Gastrocnemius medialis (tissue), 4 donors: ENCODE results near the gene PCCB. TPM values are rescaled to one million over a fixed set of nuclear protein-coding genes. Genes with fewer than 3 reads are reported as not detected.

Experiments
- ATAC-seq, 2 donors: fragments of 150-250 bp; one replicate each; pipeline ENCODE4 v1.9.1; 2016
- DNase-seq, 2 donors: peaks; one replicate each; pipeline ENCODE4 v3.0.0-alpha.2; 2019
- H3K27ac ChIP-seq, 4 donors: fragments of 200-600 bp; sonication (generic); 1 replicate in 1 of 4; 2 replicates in 3 of 4; pipeline ENCODE4 v1.5.1; 2016 to 2018; ENCODE audit warnings: mild to moderate bottlenecking in 2 of 4, moderate library complexity in 1 of 4
- H3K27me3 ChIP-seq, 3 donors: fragments of 200-600 bp; sonication (generic) in 2 of 3; 1 replicate in 1 of 3; 2 replicates in 2 of 3; pipeline versions ENCODE4 v1.5.1 to v1.6.0; 2016 to 2019; ENCODE audit warnings: mild to moderate bottlenecking in 1 of 3, moderate library complexity in 1 of 3
- H3K36me3 ChIP-seq, 2 donors: fragments of 200-600 bp; sonication (generic) in 1 of 2; one replicate each; pipeline ENCODE4 v1.5.1; 2017 to 2018
- H3K4me1 ChIP-seq, 2 donors: fragments of 200-600 bp; sonication (generic) in 1 of 2; one replicate each; pipeline ENCODE4 v1.5.1; 2016 to 2017; ENCODE audit warnings: mild to moderate bottlenecking in 2 of 2
- H3K4me3 ChIP-seq, 4 donors: fragments of 200-600 bp; sonication (generic) in 3 of 4; 1 replicate in 1 of 4; 2 replicates in 3 of 4; pipeline ENCODE4 v1.5.1; 2016 to 2019; ENCODE audit warnings: mild to moderate bottlenecking in 2 of 4
- H3K9me3 ChIP-seq, 3 donors: fragments of 200-600 bp; sonication (generic) in 2 of 3; 1 replicate in 1 of 3; 2 replicates in 2 of 3; pipeline ENCODE4 v1.5.1; 2016 to 2019
- CTCF ChIP-seq, 5 experiments: fragments of 450-650 bp in 3 of 5; fragments of 200-600 bp in 2 of 5; sonication (generic) in 2 of 5; IDR thresholded peaks in 4 of 5; conservative IDR thresholded peaks in 1 of 5; 1 replicate in 4 of 5; 2 replicates in 1 of 5; pipeline ENCODE4 v1.5.1; 2016 to 2019; ENCODE audit warnings: antibody characterized with exemption in 5 of 5, mild to moderate bottlenecking in 3 of 5, moderate library complexity in 3 of 5
- POLR2A ChIP-seq, 2 donors: fragments of 450-650 bp; IDR thresholded peaks; one replicate each; pipeline ENCODE4 v1.6.1; 2017; ENCODE audit warnings: antibody characterized with exemption in 2 of 2, mild to moderate bottlenecking in 2 of 2, moderate library complexity in 2 of 2
- in situ Hi-C, 4 donors: fragments of 200-750 bp; cut with MboI; loops; one replicate each; pipeline versions ENCODE4 v1.15.0 to v1.8.0; 2017; ENCODE audit warnings: low sequenced_read_pairs in 4 of 4
- intact Hi-C: fragments of 100-400 bp; cut with DNase I; formaldehyde crosslinking; loops from one replicate; pipeline ENCODE4 v1.15.1; 2023; ENCODE audit warnings: low total_unique reads
- total RNA-seq, 4 donors: library from RNA; depleted of rRNA; stranded (reverse); fragments of >200 nt; gene quantifications; one replicate each; pipeline versions ENCODE4 v1.1.0 to v1.2.3, GENCODE V29; 2016

The PCCB gene
- total RNA-seq, 4 donors from 2014 or later, result 29.8 to 41.4 (median 37.9) TPM

GRCh38 chr3:136232413-136232812 lies 17.7 kb upstream of the PCCB start:
- TF ChIP-seq CTCF (IDR thresholded peaks at IDR 0.05 in 4 of 5, conservative IDR thresholded peaks at IDR 0.05 in 1 of 5) (no peak), POLR2A (IDR thresholded peaks at IDR 0.05) (no peak)
- ATAC-seq (no peak), DNase-seq (no peak)
- H3K4me3 ChIP-seq, result no peak overlapping the region
- in situ Hi-C loops, result no loop called here
- no peaks in the 10 kb centered on the region for H3K27me3 ChIP-seq
- H3K4me1 ChIP-seq, result no peaks in the 10 kb centered on the region
- no peak overlapping the region for H3K27ac ChIP-seq
- H3K36me3 ChIP-seq, result no peaks in the 10 kb centered on the region
- intact Hi-C loops, result no loop called here
- H3K9me3 ChIP-seq, result no peaks in the 10 kb centered on the region

GRCh38 chr3:136235545-136235944 lies 14.6 kb upstream of the PCCB start:
- no peaks in the 10 kb centered on the region for H3K27me3 ChIP-seq
- H3K27ac ChIP-seq, result no peak overlapping the region
- no peak overlapping the region for H3K4me3 ChIP-seq
- intact Hi-C loops, result no loop called here
- H3K36me3 ChIP-seq, result no peaks in the 10 kb centered on the region
- no peaks in the 10 kb centered on the region for H3K4me1 ChIP-seq
- DNase-seq (no peak), ATAC-seq (no peak)
- TF ChIP-seq POLR2A (IDR thresholded peaks at IDR 0.05), result no peak
- no peak for TF ChIP-seq CTCF (IDR thresholded peaks at IDR 0.05 in 4 of 5, conservative IDR thresholded peaks at IDR 0.05 in 1 of 5)
- in situ Hi-C loops, result no loop called here
- no peaks in the 10 kb centered on the region for H3K9me3 ChIP-seq

GRCh38 chr3:136236109-136236508 lies 14.0 kb upstream of the PCCB start:
- no peaks in the 10 kb centered on the region for H3K36me3 ChIP-seq
- H3K27me3 ChIP-seq, result no peaks in the 10 kb centered on the region
- H3K4me3 ChIP-seq, result no peak overlapping the region
- TF ChIP-seq POLR2A (IDR thresholded peaks at IDR 0.05) (no peak), CTCF (IDR thresholded peaks at IDR 0.05 in 4 of 5, conservative IDR thresholded peaks at IDR 0.05 in 1 of 5) (no peak)
- no peaks in the 10 kb centered on the region for H3K4me1 ChIP-seq
- ATAC-seq (no peak), DNase-seq (no peak)
- in situ Hi-C loops (no loop called here), intact Hi-C loops (no loop called here)
- no peaks in the 10 kb centered on the region for H3K9me3 ChIP-seq
- no peak overlapping the region for H3K27ac ChIP-seq

- DNase-seq (no peak), ATAC-seq (no peak)
- Histone ChIP-seq H3K36me3 (no peaks in the 10 kb centered on the region), H3K4me3 (no peak overlapping the region), H3K27me3 (no peaks in the 10 kb centered on the region), H3K4me1 (no peaks in the 10 kb centered on the region), H3K9me3 (no peaks in the 10 kb centered on the region), H3K27ac (no peak overlapping the region)
- in situ Hi-C loops (no loop called here), intact Hi-C loops (no loop called here)
- TF ChIP-seq CTCF (IDR thresholded peaks at IDR 0.05 in 4 of 5, conservative IDR thresholded peaks at IDR 0.05 in 1 of 5) (no peak), POLR2A (IDR thresholded peaks at IDR 0.05) (no peak)
These were observed 13.0 kb upstream of the PCCB start for GRCh38 chr3:136237103-136237502.

GRCh38 chr3:136237961-136238649 lies 12.0 kb upstream of the PCCB start:
- Histone ChIP-seq H3K36me3 (no peaks in the 10 kb centered on the region), H3K27me3 (no peaks in the 10 kb centered on the region), H3K27ac (no peak overlapping the region), H3K9me3 (no peaks in the 10 kb centered on the region), H3K4me1 (no peaks in the 10 kb centered on the region), H3K4me3 (no peak overlapping the region)
- in situ Hi-C loops (no loop called here), intact Hi-C loops (no loop called here)
- DNase-seq, result no peak
- no peak for TF ChIP-seq POLR2A (IDR thresholded peaks at IDR 0.05)
- TF ChIP-seq CTCF (IDR thresholded peaks at IDR 0.05 in 4 of 5, conservative IDR thresholded peaks at IDR 0.05 in 1 of 5), result no peak
- ATAC-seq, result no peak
